ENCODE data around the gene RC3H1. TPM values are rescaled to one million over a fixed set of nuclear protein-coding genes. Genes with fewer than 3 reads are reported as not detected.

RC3H1 gene, protein sequence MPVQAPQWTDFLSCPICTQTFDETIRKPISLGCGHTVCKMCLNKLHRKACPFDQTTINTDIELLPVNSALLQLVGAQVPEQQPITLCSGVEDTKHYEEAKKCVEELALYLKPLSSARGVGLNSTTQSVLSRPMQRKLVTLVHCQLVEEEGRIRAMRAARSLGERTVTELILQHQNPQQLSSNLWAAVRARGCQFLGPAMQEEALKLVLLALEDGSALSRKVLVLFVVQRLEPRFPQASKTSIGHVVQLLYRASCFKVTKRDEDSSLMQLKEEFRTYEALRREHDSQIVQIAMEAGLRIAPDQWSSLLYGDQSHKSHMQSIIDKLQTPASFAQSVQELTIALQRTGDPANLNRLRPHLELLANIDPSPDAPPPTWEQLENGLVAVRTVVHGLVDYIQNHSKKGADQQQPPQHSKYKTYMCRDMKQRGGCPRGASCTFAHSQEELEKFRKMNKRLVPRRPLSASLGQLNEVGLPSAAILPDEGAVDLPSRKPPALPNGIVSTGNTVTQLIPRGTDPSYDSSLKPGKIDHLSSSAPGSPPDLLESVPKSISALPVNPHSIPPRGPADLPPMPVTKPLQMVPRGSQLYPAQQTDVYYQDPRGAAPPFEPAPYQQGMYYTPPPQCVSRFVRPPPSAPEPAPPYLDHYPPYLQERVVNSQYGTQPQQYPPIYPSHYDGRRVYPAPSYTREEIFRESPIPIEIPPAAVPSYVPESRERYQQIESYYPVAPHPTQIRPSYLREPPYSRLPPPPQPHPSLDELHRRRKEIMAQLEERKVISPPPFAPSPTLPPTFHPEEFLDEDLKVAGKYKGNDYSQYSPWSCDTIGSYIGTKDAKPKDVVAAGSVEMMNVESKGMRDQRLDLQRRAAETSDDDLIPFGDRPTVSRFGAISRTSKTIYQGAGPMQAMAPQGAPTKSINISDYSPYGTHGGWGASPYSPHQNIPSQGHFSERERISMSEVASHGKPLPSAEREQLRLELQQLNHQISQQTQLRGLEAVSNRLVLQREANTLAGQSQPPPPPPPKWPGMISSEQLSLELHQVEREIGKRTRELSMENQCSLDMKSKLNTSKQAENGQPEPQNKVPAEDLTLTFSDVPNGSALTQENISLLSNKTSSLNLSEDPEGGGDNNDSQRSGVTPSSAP
- total RNA-seq, result 10.6 and 17.6 TPM in 2 replicates

DNA sequence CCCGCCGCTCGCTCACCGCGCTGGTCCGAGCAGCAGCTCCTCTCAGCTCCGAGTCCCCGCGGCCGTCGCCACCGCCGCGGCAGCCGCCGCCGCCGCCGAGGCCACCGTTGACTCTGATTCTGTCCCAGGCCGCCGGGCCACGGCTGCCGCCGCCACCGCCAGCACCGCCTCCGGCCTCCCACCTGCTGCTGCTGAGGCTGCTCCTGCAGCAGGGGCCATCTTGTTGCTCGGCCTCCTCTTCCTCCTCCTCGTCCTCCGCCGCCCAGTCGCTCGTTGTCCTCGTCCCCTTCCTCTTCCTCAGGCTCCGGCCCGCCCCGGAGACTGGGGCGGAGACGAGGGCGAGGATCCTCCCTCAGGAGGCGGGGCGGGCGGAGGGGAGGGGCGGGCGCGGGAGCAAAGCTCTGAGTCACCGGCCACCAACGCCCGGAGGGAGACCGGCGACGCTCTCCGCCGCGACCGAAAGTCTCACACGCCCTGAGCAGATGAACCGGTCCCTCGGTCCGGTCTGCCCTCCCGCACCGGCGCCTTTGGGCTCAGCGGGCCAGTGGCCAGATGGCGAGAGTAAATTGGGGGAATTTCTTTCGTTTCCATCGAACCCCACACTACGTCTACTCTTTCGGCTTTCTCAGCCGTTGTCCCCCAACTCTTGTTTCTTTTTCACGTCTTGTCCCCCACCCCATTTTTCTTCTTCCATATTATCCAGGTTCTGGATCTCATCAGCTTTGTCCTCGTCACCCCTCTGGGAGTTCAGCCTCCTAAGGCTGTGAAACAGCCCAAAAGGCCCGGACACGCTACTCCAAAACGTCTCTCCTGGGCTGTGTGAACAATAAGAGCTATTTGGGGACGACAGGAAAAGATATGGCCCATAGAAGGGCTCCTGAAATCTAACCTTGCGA is at the start of gene RC3H1:
Gene RC3H1, minus strand, starts transcription at position 278 of the 896 bp plus-strand sequence. CDS start 29,372 bp downstream, outside the sequence.

DNA sequence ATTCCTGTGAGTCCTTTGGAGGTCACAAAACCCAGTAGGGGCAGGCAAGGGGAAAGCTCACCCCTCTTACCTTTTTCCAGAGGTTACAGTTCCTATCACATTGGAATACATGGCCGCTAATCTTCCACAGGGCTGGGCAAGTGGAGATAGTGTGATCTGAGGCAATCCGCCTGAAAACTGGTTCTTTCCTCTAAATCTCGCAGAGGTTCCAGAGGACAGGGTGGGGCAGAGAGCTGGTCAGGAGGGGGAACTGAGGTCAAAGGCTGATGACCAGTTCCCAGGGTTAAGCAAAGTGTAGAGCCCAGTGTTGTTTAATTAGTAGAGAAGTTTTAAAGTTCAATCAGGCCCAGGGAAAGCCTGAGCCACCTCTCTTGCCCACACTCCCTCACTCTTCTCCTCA is 105.0 kb downstream of the RC3H1 start, which contains the start of gene SERPINC1:
Gene SERPINC1, minus strand, starts transcription at position 179 of the 400 bp plus-strand sequence. Its CDS starts 68 bp downstream, at position 111.

Other genes starting within 250 kb of the RC3H1 start
- 14.1 and 18.7 TPM in 2 replicates for gene DARS2, start 197.7 kb downstream of the RC3H1 start, total RNA-seq
- gene CENPL, start 197.5 kb downstream of the RC3H1 start, total RNA-seq, result 6.5 and 15.3 TPM in 2 replicates
- 536 and 1,025 TPM in 2 replicates for gene GAS5, start 154.4 kb downstream of the RC3H1 start, total RNA-seq
- 2.5 and 3.8 TPM in 2 replicates for gene ZBTB37, start 154.0 kb downstream of the RC3H1 start, total RNA-seq
- 0.13 TPM in 1 of 2 replicates, not detected in the other for gene SERPINC1, start 105.0 kb downstream of the RC3H1 start, total RNA-seq
- gene RABGAP1L, start 137.2 kb upstream of the RC3H1 start, total RNA-seq, result 9.1 and 16.4 TPM in 2 replicates